Head of caudate nucleus (tissue), 42 donors: ENCODE data around the gene PLA2G6.
"Not testable (repeated sequence)": the region's sequence is repeated elsewhere in the genome, so short reads cannot be mapped to it uniquely, and the experiment has no call there.

Experiments used
- DNase-seq, 42 donors: peaks; one replicate each; pipeline versions ENCODE4 v3.0.0 to v3.0.0-alpha.2; 2020 to 2021; ENCODE audit warnings: mixed read lengths in 7 of 42
- intact Hi-C: fragments of 100-400 bp; cut with DNase I; formaldehyde crosslinking; loops from one replicate; pipeline ENCODE4 v1.15.0; 2022

Gene PLA2G6

DNA sequence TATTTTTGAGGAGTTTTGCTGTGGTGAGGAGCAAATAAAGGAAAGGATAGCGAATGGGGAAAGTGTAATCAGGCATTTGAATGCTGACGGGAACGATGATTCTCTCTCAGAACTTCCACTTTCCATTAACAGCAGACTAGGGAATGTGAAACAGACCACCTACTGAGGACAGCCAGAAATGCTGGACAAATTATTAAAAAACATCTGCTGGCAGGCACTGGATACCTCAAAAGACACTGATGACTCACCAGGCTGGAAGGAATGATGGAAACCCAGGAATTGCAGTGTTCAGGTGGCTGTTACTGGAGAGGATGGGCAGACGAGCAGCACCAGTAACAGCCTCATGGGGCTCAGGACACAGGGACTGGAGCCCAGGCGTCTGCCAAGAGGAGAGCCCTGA lies 33.4 kb downstream of the PLA2G6 start:
- DNase-seq, result no peak
- intact Hi-C loops, result no loop called here

DNA sequence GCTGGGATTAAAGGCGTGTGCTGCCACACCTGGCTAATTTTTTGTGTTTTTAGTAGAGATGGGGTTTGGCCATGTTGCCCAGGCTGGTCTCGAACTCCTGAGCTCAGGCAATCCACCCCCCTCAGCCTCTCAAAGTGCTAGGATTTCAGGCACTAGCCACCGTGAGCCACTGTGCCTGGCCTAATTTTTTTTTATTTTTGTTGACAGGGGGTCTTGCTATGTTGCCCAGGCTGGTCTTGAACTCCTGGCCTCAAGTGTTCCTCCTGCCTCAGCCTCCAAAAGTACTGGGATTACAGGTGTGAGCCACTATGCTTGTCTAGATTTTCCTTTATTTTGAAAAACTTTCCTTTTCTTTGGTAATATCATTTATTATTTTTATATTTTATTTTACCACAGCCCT lies 35.5 kb downstream of the PLA2G6 start:
- DNase-seq, result not testable (repeated sequence)

DNA sequence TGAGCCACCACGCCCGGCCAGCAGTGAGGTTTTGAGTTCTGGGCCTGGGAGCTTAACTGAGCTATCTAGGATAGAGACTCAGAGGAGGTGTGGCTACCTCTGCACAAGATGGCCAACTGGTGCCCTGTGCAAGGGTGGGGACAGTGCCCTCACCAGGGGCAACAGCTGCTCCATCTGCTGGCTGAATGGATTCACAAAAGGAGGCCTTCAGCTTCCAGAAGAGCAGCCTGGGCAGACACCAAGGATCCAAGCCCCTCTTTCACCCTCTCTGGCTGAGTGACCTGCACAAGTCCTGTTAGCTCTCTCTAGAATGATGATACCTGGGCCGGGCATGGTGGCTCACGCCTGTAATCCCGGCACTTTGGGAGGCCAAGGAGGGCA lies 37.6 kb downstream of the PLA2G6 start:
- DNase-seq, result peak in 1 of 42 donors; percentile 8
- intact Hi-C loops, result no loop called here

More for the DNA sequence above, 35.5 kb downstream of the PLA2G6 start:
- intact Hi-C loops, result not testable (repeated sequence)

DNA sequence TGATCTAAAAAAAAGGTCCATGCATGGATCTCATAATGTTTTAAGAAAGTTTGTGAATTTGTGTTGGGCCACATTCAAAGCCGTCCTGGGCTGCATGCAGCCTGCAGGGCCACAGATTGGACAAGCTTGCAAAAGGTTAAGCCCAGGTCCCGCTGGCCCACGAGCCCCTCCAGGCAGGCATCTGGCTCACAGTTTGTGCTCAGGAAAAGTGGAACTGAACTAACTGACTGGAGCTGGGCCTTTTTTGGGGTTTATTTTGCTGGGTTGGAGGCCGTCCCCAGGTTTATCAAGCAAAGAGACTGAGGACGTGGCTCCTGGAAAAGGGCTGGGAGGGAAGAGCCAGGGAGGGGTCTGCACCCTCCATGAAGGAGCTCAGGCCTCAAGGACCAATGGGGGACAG lies 39.0 kb downstream of the PLA2G6 start:
- intact Hi-C loops, result no loop called here
- peak in 1 of 42 donors; percentile 9 for DNase-seq

DNA sequence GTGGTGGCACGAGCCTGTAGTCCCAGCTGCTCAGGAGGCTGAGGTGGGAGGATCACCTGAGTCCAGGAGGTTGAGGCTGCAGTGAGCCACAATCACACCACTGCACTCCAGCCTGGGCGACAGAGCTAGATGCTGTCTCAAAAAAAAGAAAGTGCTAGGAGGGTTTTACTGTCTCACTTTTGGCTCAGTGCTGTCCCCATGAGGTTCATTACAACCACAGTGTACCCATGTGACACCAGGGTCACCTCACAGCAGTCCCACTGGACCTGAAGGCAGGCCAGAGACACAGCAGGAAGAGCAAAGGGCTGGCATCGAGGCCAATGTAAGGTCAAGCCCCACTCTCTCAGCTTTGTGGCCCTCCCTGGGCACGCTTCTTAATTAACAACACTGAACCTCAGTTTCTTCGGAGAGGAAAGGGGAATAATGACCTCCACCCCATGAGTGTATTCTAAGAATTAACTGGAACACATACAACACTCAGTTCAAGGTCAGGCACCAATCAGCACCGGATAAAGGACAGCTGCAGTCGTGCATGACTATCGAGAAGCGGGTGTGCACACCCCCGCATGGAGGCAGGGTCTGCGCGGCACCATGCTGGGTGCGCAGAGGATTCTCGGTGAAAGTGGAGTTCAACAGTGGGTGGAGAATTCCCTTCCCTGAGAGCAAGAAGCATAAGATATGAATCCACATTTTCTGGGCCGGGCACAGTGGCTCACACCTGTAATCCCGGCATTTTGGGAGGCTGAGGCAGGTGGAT lies 40.2 kb downstream of the PLA2G6 start:
- peak in 2 of 42 donors; percentile 15 to 19 for DNase-seq

DNA sequence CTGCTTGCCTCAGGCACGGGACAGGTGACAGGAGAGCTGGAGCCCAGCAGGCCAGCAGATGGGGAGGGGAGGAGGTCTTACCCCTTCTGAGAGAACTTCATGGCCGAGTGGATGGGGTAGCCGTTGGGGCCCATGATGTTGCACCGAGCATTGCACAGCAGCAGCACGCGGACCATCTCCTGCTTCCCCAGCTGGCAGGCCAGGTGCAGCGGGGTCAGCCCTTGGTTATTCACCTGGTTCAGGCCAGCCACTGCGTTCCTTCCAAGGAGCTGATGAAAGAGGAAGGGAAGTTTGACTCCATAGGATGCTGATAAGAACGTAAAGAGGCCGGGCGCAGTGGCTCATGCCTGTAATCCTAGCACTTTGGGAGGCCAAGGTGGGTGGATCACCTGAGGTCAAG lies 41.7 kb downstream of the PLA2G6 start:
- DNase-seq, result peak in 2 of 42 donors; percentile 2 to 15
- intact Hi-C loops, result no loop called here

More for the DNA sequence above, 40.2 kb downstream of the PLA2G6 start:
- intact Hi-C loops, result no loop called here

DNA sequence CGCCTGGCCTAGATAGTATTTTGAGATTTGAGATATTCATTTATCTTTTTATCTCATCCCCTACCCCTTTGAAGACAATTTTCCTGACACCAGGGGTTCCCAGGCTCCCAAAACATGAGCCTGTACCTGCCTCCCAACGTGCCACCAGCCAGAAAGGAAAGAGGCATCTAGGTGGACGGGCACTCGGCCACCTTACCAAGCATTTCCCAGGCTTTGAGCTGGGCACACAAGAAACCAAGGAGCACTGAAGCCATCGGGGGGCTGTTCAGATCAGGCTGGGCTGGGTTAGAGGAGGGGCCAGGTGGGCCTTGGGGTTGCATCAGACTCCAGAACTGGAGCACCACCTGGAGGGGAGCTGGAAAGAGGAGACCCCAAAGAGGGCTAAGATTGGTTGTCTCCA lies 42.7 kb downstream of the PLA2G6 start:
- DNase-seq, result peak in 3 of 42 donors; percentile 3 to 22 (median 7)
- intact Hi-C loops, result no loop called here

DNA sequence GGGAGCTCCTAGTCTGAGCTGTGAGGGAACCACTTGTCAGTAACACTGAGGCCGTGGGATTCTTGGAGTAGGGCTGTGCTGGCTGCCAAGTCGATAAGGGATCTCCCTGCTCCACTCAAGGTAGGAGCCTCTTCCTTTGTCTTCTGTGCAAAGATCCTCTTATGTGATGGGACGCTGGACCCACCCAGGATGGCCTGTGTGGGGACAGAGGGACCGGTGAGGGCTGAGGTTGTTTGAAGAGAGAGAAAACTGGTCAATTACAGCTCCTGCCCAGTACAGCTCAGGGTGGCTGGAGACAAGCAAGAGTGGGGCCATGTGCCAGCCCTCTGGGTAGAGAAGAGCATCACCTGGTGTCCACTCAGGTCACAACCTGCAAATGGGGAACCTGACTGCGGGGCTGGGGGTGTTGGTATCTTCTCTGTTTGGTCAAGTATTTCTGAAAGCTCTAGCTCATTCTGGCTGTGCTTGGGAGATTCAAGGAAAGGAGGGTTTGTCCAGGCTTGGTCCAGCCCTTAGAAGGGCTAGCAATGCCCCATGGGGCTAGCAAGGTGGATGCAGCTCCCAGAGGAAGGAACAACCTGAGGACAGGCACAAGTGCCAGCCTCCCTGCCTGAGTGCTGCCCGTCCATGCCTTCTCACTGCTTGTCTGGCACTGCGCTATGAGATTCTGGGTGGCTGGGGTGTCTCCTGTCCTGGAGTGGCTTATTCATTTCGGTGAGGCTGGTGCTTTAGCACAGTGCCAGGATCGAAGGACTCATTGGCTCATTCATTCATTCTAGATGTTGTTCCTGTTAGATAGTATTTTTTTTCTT lies 43.5 kb downstream of the PLA2G6 start:
- intact Hi-C loops, result no loop called here
- peak in 4 of 42 donors; percentile 7 to 14 (median 10) for DNase-seq

DNA sequence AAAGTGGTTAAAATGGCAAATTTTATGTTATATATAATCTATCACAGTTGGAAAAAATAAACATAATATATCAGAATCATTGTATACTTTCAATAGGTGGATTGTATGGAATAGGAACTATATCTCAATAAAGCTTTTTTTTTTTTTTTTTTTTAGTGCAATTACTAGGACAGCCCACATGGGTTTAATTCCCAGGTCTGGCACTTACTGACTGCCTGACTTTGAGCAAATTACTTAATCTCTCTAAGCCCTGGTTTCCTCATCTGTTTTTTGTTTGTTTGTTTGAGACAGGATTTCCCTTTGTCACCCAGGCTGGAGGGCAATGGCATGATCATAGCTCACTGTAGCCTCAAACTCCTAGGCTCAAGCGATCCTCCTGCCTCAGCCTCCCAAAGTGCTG lies 45.0 kb downstream of the PLA2G6 start:
- DNase-seq, result no peak
- intact Hi-C loops, result no loop called here

DNA sequence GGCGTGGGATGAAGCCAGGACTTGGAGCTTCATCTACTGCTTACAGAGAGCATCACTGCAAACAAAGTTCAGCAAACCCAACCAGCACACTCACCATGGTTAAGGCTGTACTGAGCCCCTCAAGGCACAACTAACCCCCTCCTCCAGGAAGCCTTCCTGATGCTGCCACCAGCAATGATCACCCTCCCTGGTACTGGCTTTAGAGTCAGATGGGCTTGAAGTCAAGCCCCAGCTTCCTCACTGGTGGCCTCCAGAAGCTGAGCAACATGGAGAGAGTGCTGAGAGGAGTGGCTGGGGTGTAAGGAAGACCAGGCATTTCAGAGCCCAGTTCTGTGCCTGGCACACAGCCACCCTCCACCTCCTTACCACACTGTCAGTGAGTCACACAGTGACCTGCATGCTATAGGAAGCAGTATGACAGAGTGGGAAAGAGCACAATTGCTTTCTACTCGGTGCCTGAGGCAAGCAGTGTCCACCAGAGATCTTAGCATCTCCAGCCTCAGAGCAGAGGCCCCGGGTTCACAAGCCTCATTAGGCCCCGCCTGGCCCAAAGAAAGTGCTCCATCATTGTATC lies 46.4 kb downstream of the PLA2G6 start:
- DNase-seq, result peak in 1 of 42 donors; percentile 3

DNA sequence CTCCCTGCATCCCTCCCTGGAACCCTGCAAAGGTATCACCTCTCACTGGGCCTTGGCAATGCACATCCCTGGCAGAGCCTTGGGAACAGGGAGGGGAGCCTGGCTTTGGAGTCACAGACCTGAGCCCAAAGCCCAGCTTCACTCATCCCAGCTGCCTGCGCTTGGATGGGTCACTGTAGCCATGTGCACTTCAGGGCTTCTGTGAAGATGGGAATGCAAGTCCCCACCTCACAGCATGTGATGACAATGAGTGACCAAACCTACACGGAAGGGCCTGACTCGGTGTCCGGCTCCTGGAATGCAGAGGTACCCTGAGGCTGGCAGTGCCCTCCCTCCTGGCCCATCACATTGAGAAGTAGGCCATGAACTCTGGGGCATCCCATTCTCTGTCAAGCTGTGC lies 48.3 kb downstream of the PLA2G6 start:
- intact Hi-C loops, result no loop called here
- no peak for DNase-seq

More for the DNA sequence above, 46.4 kb downstream of the PLA2G6 start:
- intact Hi-C loops, result no loop called here

DNA sequence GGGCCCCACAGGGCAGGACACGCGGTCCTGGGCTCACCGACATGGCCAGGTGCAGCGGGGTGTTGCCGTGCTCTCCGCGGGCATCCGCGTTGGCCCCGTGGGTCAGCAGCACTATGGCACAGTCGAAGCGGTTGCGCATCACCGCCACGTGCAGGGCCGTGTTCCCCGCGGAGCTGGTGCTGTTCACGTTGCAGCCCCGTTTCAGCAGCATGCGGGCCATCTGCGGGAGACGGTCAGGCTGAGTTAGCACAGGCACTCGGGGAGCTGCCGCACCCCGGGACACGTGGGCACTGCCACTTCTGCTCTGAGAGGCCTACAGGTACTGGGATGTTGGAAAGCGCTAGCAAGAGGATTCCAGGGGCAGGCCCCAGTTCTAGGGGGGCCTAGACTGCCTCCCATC lies 48.8 kb downstream of the PLA2G6 start:
- DNase-seq, result no peak
- intact Hi-C loops, result no loop called here

DNA sequence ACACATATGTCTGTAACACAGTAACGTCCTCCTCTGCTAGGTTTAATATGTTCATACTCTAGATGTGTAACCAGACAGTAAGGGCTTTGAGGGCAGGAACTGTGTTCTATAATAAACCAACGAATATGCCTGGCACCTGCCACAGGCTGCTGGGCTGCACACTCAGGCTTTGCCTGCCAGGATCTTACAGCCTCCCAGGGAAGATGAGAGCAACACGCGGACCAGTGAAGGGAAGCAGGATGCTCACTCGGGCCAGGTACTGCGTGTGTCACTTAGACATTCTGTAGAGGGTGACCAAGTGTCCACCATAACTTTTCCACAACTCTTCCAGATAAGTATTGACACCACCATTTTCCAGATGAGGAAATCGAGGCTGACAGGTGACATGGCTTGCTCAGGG lies 49.5 kb downstream of the PLA2G6 start:
- no peak for DNase-seq
- intact Hi-C loops, result no loop called here

DNA sequence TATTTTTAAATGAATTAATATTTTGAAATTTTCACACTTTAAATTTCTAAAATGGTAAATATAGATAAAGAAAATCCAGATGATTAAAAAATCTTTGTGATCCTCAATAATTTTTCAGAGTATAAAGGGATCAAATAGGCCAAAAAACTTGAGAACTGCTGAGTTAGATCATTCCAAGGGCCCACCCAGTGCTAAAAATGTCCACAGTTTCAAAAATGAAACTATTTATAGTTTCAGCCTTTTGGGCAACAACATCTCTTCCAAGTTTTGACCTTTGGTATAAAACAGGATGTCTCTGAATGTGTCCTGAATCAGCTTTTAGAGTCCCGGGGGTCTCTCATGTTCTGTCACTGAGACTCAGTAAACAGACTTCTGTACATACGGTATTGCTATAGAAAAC lies 50.2 kb downstream of the PLA2G6 start:
- intact Hi-C loops, result no loop called here
- DNase-seq, result no peak

DNA sequence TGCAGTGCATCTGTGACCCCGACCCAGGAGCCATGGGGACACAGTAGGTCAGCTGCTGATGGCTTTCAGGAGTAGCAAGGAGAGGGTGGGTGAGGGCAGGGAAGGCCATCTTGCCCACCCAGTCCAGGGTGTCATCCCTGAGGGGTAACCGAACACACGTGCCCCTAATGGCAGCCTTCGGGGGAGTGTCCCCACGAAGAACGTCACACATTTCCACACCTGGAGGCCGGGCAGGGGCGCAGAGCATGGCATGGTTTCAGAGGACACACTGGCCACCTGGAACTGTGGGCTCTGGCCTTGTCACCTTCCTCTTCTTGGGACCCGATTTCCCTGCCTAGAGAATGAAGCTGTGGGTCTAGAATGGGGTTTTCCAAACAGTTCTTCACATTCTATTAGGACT lies 51.8 kb downstream of the PLA2G6 start:
- intact Hi-C loops, result no loop called here
- DNase-seq, result no peak

DNA sequence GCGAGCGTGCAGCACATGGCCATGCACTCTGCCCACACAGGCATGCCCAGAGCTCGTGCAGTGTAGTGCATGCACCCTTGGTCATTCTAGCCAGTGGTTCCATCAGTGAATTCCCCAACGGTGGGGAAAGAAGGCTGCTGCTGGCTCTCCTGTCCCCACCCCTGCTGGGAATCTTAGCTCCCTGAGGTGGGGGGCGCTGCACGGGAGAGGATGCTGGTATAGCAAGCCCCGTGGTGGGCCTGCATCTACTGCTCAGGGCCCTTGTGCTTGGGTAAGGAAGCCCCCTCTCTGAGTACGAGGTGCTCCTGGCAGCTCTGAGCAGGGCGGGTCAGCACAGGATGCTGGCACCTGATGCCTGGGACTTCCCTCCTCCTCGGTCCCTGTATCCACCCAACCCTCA lies 52.6 kb downstream of the PLA2G6 start:
- DNase-seq, result no peak
- intact Hi-C loops, result no loop called here

DNA sequence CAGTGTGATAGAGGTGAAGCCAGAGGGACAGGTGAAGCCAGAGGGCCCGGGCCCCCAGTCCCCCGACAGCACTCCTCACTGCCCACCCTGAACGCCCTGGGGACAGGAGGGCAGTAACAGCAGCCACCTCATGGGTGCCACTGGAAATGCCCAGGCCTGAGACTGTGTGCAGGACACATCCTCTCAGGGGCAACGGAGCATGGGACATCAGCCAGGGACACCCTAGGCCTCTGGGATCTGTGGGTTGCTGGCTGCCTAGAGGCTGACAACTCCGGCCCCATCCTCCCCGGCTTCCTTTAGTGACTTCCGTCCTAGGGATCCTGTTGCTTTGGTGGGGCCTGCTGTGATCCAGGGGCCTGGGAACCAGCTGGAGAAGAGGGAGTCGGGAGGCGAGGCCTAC lies 53.8 kb downstream of the PLA2G6 start:
- intact Hi-C loops, result no loop called here
- DNase-seq, result no peak

DNA sequence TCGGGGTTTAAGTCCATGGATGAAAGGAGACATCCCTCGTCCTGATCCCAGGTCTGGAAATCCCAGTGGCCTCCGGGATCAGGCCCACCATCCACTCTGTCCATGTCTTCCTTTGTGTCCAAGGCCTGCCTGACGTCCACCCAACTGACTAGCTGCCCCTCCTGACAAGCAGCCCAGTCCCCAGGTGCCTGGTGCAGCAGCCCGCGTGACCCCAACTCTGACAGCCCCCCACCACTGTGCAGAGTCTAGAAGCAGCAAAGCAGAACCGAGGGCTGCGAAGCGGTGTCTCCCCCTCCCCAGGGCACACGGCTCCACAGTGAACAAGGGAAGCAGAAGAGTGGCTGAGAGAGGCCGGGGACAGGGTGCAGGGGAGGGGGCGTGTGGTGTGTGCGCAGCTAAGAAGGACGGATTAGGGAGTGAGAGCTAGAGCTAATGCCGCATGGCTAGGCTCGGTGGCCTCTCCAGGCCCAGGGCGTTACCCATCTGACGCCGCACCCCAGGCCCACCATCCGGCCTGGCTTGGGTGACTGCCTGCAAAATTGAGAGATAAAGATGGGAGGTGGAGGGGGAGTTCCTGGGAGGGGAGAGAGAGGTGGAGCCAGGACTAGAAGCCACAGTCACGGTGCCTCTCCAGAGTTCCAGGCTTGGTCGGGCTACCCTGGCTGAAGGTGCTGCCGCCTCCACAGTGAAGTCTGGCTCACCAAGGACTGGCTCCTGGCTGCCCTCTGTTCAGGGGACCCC lies 54.5 kb downstream of the PLA2G6 start:
- intact Hi-C loops, result no loop called here
- DNase-seq, result no peak

DNA sequence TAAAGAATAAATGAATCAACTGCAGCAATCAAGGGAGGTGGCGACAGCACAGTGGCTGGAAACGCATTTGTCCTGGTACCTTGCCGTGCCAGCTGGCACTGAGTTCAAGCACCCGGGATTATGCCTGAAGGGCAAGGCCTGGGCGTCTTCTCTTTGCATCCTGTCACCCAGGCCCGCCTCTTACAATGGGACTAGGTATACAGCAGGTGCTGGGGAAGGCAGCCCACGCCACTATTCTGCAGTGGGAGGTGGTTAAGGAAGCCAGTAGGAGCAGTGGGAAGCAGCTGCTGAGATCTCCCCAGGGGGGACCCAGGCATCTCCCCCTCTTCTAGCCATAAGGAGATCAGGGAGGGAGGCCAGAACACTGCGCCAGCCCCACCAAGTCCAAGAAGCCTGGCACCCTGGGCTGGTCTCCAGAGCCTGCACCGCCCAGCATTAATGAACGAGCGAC lies 55.9 kb downstream of the PLA2G6 start:
- intact Hi-C loops, result no loop called here
- DNase-seq, result peak in 38 of 42 donors; percentile 17 to 87 (median 62)
